ENCODE measurements around the gene ARHGEF2.
"Not testable (repeated sequence)": the region's sequence is repeated elsewhere in the genome, so short reads cannot be mapped to it uniquely, and the experiment has no call there.

The ARHGEF2 gene

GRCh38 chr1:155940993-155941844, 37.1 kb downstream of the ARHGEF2 start, which contains the start of gene RXFP4:
Gene RXFP4, plus strand, starts transcription at chr1:155941638. Its CDS starts 72 bp downstream, at chr1:155941710.
- peak; percentile 43 for DNase-seq

- no peak for DNase-seq
Observed at GRCh38 chr1:155940482-155940992, 37.8 kb downstream of the ARHGEF2 start.

- peak; percentile 81 for DNase-seq
Observed at GRCh38 chr1:155938220-155938627, 40.1 kb downstream of the ARHGEF2 start.

- peak; percentile 48 for DNase-seq
Observed at GRCh38 chr1:155934936-155935590, 43.3 kb downstream of the ARHGEF2 start.

GRCh38 chr1:155934097-155934935, 44.0 kb downstream of the ARHGEF2 start, which contains the start of gene KHDC4:
Gene KHDC4, minus strand, starts transcription at chr1:155934413. Its CDS starts 40 bp downstream, at chr1:155934373.
- DNase-seq: peak; percentile 100

GRCh38 chr1:155933591-155934096, 44.7 kb downstream of the ARHGEF2 start:
- DNase-seq: no peak

GRCh38 chr1:155932487-155932886, 45.9 kb downstream of the ARHGEF2 start:
- DNase-seq: no peak

GRCh38 chr1:155932081-155932480, 46.3 kb downstream of the ARHGEF2 start:
- no peak for DNase-seq

GRCh38 chr1:155931332-155932038, 46.9 kb downstream of the ARHGEF2 start:
- DNase-seq: no peak

GRCh38 chr1:155930725-155931124, 47.6 kb downstream of the ARHGEF2 start:
- DNase-seq: not testable (repeated sequence)

- DNase-seq: no peak
Observed at GRCh38 chr1:155929057-155929456, 49.3 kb downstream of the ARHGEF2 start.

- DNase-seq: no peak
Observed at GRCh38 chr1:155925506-155925905, 52.8 kb downstream of the ARHGEF2 start.

GRCh38 chr1:155920717-155921116, 57.6 kb downstream of the ARHGEF2 start:
- DNase-seq: no peak

- DNase-seq: no peak
Observed at GRCh38 chr1:155919801-155920200, 58.5 kb downstream of the ARHGEF2 start.

- no peak for DNase-seq
Observed at GRCh38 chr1:155918660-155919059, 59.7 kb downstream of the ARHGEF2 start.

- DNase-seq: no peak
Observed at GRCh38 chr1:155913969-155914757, 64.2 kb downstream of the ARHGEF2 start.

- DNase-seq: no peak
Observed at GRCh38 chr1:155912056-155912536, 66.3 kb downstream of the ARHGEF2 start.

GRCh38 chr1:155911156-155912055, 66.9 kb downstream of the ARHGEF2 start, which contains the start of gene RIT1:
Gene RIT1, minus strand, starts transcription at chr1:155911349. Its CDS starts 588 bp downstream, at chr1:155910761.
- DNase-seq: peak; percentile 84

GRCh38 chr1:155910621-155911121, 67.7 kb downstream of the ARHGEF2 start:
- DNase-seq: peak; percentile 38
